GM23338 (cell line): ENCODE results near the gene CYP46A1.

ENCODE experiments used
- CTCF ChIP-seq, 2 experiments: fragments of 200-600 bp in 1 of 2; sonication (generic) in 1 of 2; conservative IDR thresholded peaks; 2 replicates each; pipeline versions ENCODE4 v1.5.1 to v1.6.1; 2016 to 2017; ENCODE audit warnings: antibody characterized with exemption in 2 of 2, low read depth in 2 of 2, mild to moderate bottlenecking in 2 of 2, moderate library complexity in 1 of 2
- EZH2 ChIP-seq: fragments of 200-600 bp; sonication (generic); IDR thresholded peaks from one replicate; pipeline ENCODE4 v1.8.0; 2017; ENCODE audit warnings: antibody characterized with exemption, mild to moderate bottlenecking, low read depth; ENCODE audit not compliant: unreplicated experiment
- EZH2phosphoT487 ChIP-seq: fragments of 200-600 bp; sonication (generic); IDR thresholded peaks from one replicate; pipeline ENCODE4 v1.8.1; 2018; ENCODE audit warnings: antibody characterized with exemption; ENCODE audit not compliant: unreplicated experiment
- JUNB ChIP-seq: IDR thresholded peaks from one replicate; pipeline ENCODE4 v1.6.1; 2016; ENCODE audit warnings: antibody characterized with exemption; ENCODE audit not compliant: unreplicated experiment
- POLR2AphosphoS5 ChIP-seq: IDR thresholded peaks from 2 replicates; pipeline ENCODE4 v1.6.1; 2016; ENCODE audit warnings: antibody characterized with exemption, low read depth
- REST ChIP-seq: IDR thresholded peaks from one replicate; pipeline ENCODE4 v1.6.1; 2018; ENCODE audit warnings: antibody characterized with exemption; ENCODE audit not compliant: unreplicated experiment
- ZNF462 ChIP-seq: fragments of 250-450 bp; sonication (Bioruptor Pico); IDR thresholded peaks from 2 replicates; pipeline ENCODE4 v1.5.0; 2020; ENCODE audit warnings: mild to moderate bottlenecking, moderate library complexity

GRCh38 chr14:99670361-99671234 is 13.5 kb upstream of the CYP46A1 start:
- TF ChIP-seq ZNF462 (CRISPR knock-in tag) (no peak), CTCF (conservative IDR thresholded peaks at IDR 0.05; ENCODE audit: low read depth in 2 of 2) (no peak), POLR2AphosphoS5 (no peak), REST (no peak), EZH2 (no peak), EZH2phosphoT487 (no peak), JUNB (no peak)
